ENCODE results near the gene NUDT14.

GRCh38 chr14:105138021-105138541 is 43.0 kb downstream of the NUDT14 start:
- TF ChIP-seq ZNF239 (tag by site-specific recombination; IDR thresholded peaks at IDR 0.05) (no peak), ZNF302 (tag by site-specific recombination; IDR thresholded peaks at IDR 0.05; ENCODE audit: low read depth) (no peak), ZNF274 (IDR thresholded peaks at IDR 0.05; ENCODE audit: low read length) (no peak), ZNF274 (tag by site-specific recombination; IDR thresholded peaks at IDR 0.05; ENCODE audit: borderline replicate concordance) (no peak), ZNF560 (tag by site-specific recombination; IDR thresholded peaks at IDR 0.05; ENCODE audit: borderline replicate concordance) (no peak), ZBTB7A (tag by site-specific recombination; IDR thresholded peaks at IDR 0.05; ENCODE audit: low read depth) (no peak), ZNF121 (tag by site-specific recombination; IDR thresholded peaks at IDR 0.05) (no peak), ZNF76 (tag by site-specific recombination; IDR thresholded peaks at IDR 0.05; ENCODE audit: borderline replicate concordance, low read depth) (no peak), ZNF10 (tag by site-specific recombination; IDR thresholded peaks at IDR 0.05) (no peak), YY1 (tag by site-specific recombination; IDR thresholded peaks at IDR 0.05) (no peak), ZNF768 (tag by site-specific recombination; IDR thresholded peaks at IDR 0.05) (no peak), ZNF133 (tag by site-specific recombination; IDR thresholded peaks at IDR 0.05) (no peak)
- TF ChIP-seq, protein P1, sequence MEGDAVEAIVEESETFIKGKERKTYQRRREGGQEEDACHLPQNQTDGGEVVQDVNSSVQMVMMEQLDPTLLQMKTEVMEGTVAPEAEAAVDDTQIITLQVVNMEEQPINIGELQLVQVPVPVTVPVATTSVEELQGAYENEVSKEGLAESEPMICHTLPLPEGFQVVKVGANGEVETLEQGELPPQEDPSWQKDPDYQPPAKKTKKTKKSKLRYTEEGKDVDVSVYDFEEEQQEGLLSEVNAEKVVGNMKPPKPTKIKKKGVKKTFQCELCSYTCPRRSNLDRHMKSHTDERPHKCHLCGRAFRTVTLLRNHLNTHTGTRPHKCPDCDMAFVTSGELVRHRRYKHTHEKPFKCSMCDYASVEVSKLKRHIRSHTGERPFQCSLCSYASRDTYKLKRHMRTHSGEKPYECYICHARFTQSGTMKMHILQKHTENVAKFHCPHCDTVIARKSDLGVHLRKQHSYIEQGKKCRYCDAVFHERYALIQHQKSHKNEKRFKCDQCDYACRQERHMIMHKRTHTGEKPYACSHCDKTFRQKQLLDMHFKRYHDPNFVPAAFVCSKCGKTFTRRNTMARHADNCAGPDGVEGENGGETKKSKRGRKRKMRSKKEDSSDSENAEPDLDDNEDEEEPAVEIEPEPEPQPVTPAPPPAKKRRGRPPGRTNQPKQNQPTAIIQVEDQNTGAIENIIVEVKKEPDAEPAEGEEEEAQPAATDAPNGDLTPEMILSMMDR (tag by site-specific recombination; IDR thresholded peaks at IDR 0.05), result no peak

Measured in HEK293 (cell line).